ENCODE measurements around the gene SMARCD1.

- no peak for TF ChIP-seq EP300 (IDR thresholded peaks at IDR 0.05)
- no peak for TF ChIP-seq CTCF (IDR thresholded peaks at IDR 0.05)
- TF ChIP-seq POLR2A (IDR thresholded peaks at IDR 0.05): no peak
Observed at GRCh38 chr12:50105913-50106450, 20.8 kb downstream of the SMARCD1 start.
